HL-60 (cell line): ENCODE measurements around the gene MAD1L1.

Experiments
- DNase-seq, 2 experiments: peaks; one replicate each; pipeline ENCODE4 v3.0.0-alpha.2; 2010 to 2020; ENCODE audit warnings: low read depth in 1 of 2, low spot score in 1 of 2
- H3K27ac ChIP-seq: fragments of 250-450 bp; sonication (Bioruptor Pico); replicated peaks from 2 replicates; pipeline ENCODE4 v1.5.1; 2020; ENCODE audit warnings: mild to moderate bottlenecking, moderate library complexity
- H3K27me3 ChIP-seq: fragments of 250-450 bp; sonication (Bioruptor Pico); 2 replicates; pipeline ENCODE4 v1.5.1; 2021; ENCODE audit warnings: mild to moderate bottlenecking, moderate library complexity; ENCODE audit not compliant: insufficient read depth, poor library complexity, severe bottlenecking
- H3K4me3 ChIP-seq: replicated peaks from 2 replicates; pipeline ENCODE4 v1.5.1; 2011; ENCODE audit warnings: mild to moderate bottlenecking, control low read depth, low read length; ENCODE audit not compliant: insufficient read depth
- CTCF ChIP-seq: IDR thresholded peaks from one replicate; pipeline ENCODE4 v1.5.1; 2011; ENCODE audit warnings: low read length, control low read depth, inconsistent platforms; ENCODE audit not compliant: insufficient read depth
- GABPA ChIP-seq: IDR thresholded peaks from 2 replicates; pipeline ENCODE4 v1.6.1; 2012; ENCODE audit warnings: low read depth
- POLR2AphosphoS5 ChIP-seq: IDR thresholded peaks from 2 replicates; pipeline ENCODE4 v1.6.1; 2012; ENCODE audit warnings: low read depth
- REST ChIP-seq: IDR thresholded peaks from 2 replicates; pipeline ENCODE4 v1.6.1; 2012; ENCODE audit warnings: low read depth; ENCODE audit not compliant: insufficient replicate concordance
- SPI1 ChIP-seq: IDR thresholded peaks from 2 replicates; pipeline ENCODE4 v1.6.1; 2012; ENCODE audit warnings: low read depth, mild to moderate bottlenecking, borderline replicate concordance

Gene MAD1L1

GRCh38 chr7:2093843-2094220, 138.9 kb downstream of the MAD1L1 start:
- no peak overlapping the region for H3K4me3 ChIP-seq
- no peak for DNase-seq
- no peaks in the 10 kb centered on the region for H3K27me3 ChIP-seq
- TF ChIP-seq POLR2AphosphoS5 (no peak), SPI1 (no peak), GABPA (no peak), REST (no peak)
- H3K27ac ChIP-seq, result no peak overlapping the region

DNA sequence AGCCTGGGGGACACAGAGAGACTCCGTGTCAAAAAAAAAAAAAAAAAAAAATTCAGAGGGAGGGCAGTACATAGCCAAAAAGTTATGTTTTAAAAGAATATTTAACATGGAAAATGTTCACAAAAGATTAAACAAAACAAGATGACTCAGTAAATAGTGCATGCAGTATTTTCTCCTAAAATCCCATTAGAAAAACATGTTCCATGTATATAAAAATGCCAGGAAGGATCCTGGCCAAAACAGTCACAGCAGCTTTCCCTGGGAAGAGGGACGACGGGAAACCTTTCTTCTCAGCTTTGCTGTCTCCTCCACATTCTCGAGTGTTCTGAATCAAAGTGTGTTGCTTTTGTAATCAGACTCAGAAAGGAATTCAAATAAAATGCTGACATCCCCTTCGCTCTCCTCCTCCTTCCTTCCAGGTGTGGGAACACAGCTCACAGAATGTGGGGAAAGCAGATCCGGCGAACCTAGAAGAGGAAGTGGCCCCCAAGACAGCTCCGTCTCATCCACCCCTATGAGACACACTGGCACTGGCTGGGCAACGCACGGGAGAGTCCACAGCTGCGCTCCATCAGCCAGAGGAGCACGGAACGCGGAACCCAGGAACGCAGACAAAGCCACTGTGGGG, 139.4 kb downstream of the MAD1L1 start:
- H3K27ac ChIP-seq, result no peak overlapping the region
- no peaks in the 10 kb centered on the region for H3K27me3 ChIP-seq
- no peak for DNase-seq
- H3K4me3 ChIP-seq, result no peak overlapping the region
- TF ChIP-seq CTCF, result no peak
- no peak for TF ChIP-seq GABPA
- TF ChIP-seq POLR2AphosphoS5, result no peak
- peak; percentile 72 for TF ChIP-seq SPI1
- TF ChIP-seq REST, result no peak

- H3K4me3 ChIP-seq, result no peak overlapping the region
Measured at GRCh38 chr7:2092279-2092678, 140.5 kb downstream of the MAD1L1 start.

More at GRCh38 chr7:2092279-2092678, 140.5 kb downstream of the MAD1L1 start:
- H3K27ac ChIP-seq, result no peak overlapping the region
- TF ChIP-seq REST, result no peak
- H3K27me3 ChIP-seq, result no peaks in the 10 kb centered on the region
- DNase-seq, result no peak
